Pancreas (tissue), 10 donors: ENCODE results near the gene KASH5. TPM values are rescaled to one million over a fixed set of nuclear protein-coding genes. Genes with fewer than 3 reads are reported as not detected.
A peak's percentile ranks its signal among the peaks of the same experiment; 100 is the strongest.
"Not testable (repeated sequence)": the region's sequence is repeated elsewhere in the genome, so short reads cannot be mapped to it uniquely, and the experiment has no call there.

Source experiments
- ATAC-seq, 4 donors: fragments of 200-7000 bp; cut with Tn5 transposase; one replicate each; pipeline versions ENCODE4 v1.8.0 to v1.9.1; 2020; ENCODE audit warnings: mild to moderate bottlenecking in 4 of 4, moderate library complexity in 4 of 4
- DNase-seq, 6 donors: peaks; one replicate each; pipeline ENCODE4 v3.0.0-alpha.2; 2020
- FAIRE-seq: peaks from 2 replicates; lab custom pipeline; 2012; peaks lifted over from hg19 to GRCh38; lab: Jason Lieb, UNC
- H3K27ac ChIP-seq, 4 donors: fragments of 200-600 bp; sonication (generic); 1 replicate in 3 of 4; 2 replicates in 1 of 4; pipeline versions ENCODE4 v1.5.0 to v1.8.0; 2020
- H3K27me3 ChIP-seq, 4 donors: fragments of 200-600 bp; one replicate each; pipeline ENCODE4 v1.8.0; 2021
- H3K36me3 ChIP-seq, 3 donors: fragments of 200-600 bp; sonication (generic) in 1 of 3; one replicate each; pipeline versions ENCODE4 v1.5.0 to v1.8.0; 2020 to 2021
- H3K4me1 ChIP-seq, 3 donors: fragments of 200-600 bp; one replicate each; pipeline ENCODE4 v1.8.0; 2021
- H3K4me3 ChIP-seq, 4 donors: fragments of 200-600 bp; sonication (generic) in 2 of 4; one replicate each; pipeline versions ENCODE4 v1.5.0 to v1.8.0; 2020 to 2021
- H3K9me3 ChIP-seq, 4 donors: fragments of 200-600 bp; one replicate each; pipeline ENCODE4 v1.8.0; 2021
- WGBS, 2 donors: extraction: QIAGEN DNeasy Blood & Tissue Kit; methylation state at CpG; one replicate each; pipeline ENCODE4 v1.1.7; 2013; 5-methylcytosine and 5-hydroxymethylcytosine counted together
- intact Hi-C, 3 donors: fragments of 100-400 bp; cut with DNase I; formaldehyde crosslinking; loops; one replicate each; pipeline versions ENCODE4 v1.11.1 to v1.14.2; 2022
- polyA plus RNA-seq, 2 donors: library from polyadenylated mRNA; stranded (reverse); fragments of 200-250 nt; gene quantifications; one replicate each; pipeline ENCODE4 v1.2.3, GENCODE V29; 2013
- total RNA-seq, 6 donors: library from RNA; stranded (reverse); fragmentation: NEBNext Ultra II Directional in 4 of 6; extraction: Animal tissue kit (Norgen Biotek cat#: 25700) in 4 of 6; gene quantifications; one replicate each; pipeline versions ENCODE4 v1.2.1 to v1.2.4, GENCODE V29; 2021 to 2023
- TF ChIP-seq, protein P1 (sequence below), 4 donors: fragments of 200-600 bp; sonication (generic) in 3 of 4; IDR thresholded peaks; one replicate each; pipeline versions ENCODE4 v1.5.0 to v1.8.0; 2021; ENCODE audit warnings: antibody characterized with exemption in 4 of 4
- donor health status: healthy with polysubstance abuse.
- donor health status: DM: no; HTN: no; CAD: no; lungs with moderate emphysema.
- donor health status: DM: no; HTN: no; CAD: no.
- donor health status: control.
- donor health status: control.
- donor health status: Bipolar disorder and iron deficiency.
- donor health status: DM: yes; HTN: yes; CAD: no.
- donor health status: DM: no; HTN: no; CAD: no.
- donor health status: DM: no; HTN: no; CAD: no.
- donor health status: DM: yes; HTN: yes; CAD: no.

Gene KASH5
- total and polyA plus RNA-seq, 8 donors: 1.2 to 3.3 (median 2.2) TPM

GRCh38 chr19:49456326-49456725 is 68.3 kb downstream of the KASH5 start:
- FAIRE-seq: no peak

DNA sequence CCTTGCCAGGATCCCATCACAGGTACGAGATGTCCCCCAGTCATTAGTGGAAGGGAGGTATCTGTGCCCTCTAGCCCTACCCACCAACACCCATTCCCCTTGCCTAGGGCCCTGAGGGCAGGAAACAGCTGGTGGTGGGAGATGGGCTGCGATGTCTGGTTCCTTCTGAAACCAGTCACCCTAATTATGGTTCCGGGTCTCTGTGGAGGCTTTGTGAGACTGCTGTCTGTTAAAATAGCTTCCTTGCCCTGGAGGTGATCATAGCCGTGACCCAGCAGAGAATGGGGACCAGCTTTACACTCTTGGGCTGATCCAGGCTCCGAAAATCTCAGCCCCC is 70.5 kb downstream of the KASH5 start:
- peaks cover 0 to 4% (median 0%) of the 10 kb centered on the region in 3 donors for H3K4me1 ChIP-seq
- no peak overlapping the region for H3K4me3 ChIP-seq
- TF ChIP-seq, protein P1, sequence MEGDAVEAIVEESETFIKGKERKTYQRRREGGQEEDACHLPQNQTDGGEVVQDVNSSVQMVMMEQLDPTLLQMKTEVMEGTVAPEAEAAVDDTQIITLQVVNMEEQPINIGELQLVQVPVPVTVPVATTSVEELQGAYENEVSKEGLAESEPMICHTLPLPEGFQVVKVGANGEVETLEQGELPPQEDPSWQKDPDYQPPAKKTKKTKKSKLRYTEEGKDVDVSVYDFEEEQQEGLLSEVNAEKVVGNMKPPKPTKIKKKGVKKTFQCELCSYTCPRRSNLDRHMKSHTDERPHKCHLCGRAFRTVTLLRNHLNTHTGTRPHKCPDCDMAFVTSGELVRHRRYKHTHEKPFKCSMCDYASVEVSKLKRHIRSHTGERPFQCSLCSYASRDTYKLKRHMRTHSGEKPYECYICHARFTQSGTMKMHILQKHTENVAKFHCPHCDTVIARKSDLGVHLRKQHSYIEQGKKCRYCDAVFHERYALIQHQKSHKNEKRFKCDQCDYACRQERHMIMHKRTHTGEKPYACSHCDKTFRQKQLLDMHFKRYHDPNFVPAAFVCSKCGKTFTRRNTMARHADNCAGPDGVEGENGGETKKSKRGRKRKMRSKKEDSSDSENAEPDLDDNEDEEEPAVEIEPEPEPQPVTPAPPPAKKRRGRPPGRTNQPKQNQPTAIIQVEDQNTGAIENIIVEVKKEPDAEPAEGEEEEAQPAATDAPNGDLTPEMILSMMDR (IDR thresholded peaks at IDR 0.05): no peak
- H3K36me3 ChIP-seq: peaks cover 0 to 12% (median 0%) of the 10 kb centered on the region in 3 donors
- H3K27me3 ChIP-seq: no peaks in the 10 kb centered on the region
- H3K9me3 ChIP-seq: no peaks in the 10 kb centered on the region
- ATAC-seq (no peak), FAIRE-seq (no peak), DNase-seq (no peak)
- intact Hi-C loops: no loop called here
- WGBS, 2 donors: 93 to 95% methylated on average over 5 of the region's 5 CpGs
- peak overlapping the region in 1 of 4 donors; percentile 5 for H3K27ac ChIP-seq

More at GRCh38 chr19:49456326-49456725, 68.3 kb downstream of the KASH5 start:
- intact Hi-C loops: no loop called here
- Histone ChIP-seq H3K4me1 (peaks cover 0 to 4% (median 0%) of the 10 kb centered on the region in 3 donors), H3K27me3 (no peaks in the 10 kb centered on the region), H3K36me3 (peaks cover 0 to 12% (median 0%) of the 10 kb centered on the region in 3 donors), H3K9me3 (no peaks in the 10 kb centered on the region), H3K4me3 (no peak overlapping the region), H3K27ac (peak overlapping the region in 1 of 4 donors; percentile 41)
- ATAC-seq (no peak), DNase-seq (no peak)
- 86 to 92% methylated on average over 5 of the region's 5 CpGs for WGBS, 2 donors
- TF ChIP-seq, protein P1 (IDR thresholded peaks at IDR 0.05): no peak

GRCh38 chr19:49459388-49459787 is 71.3 kb downstream of the KASH5 start:
- ATAC-seq (no peak), DNase-seq (no peak), FAIRE-seq (no peak)
- intact Hi-C loops: no loop called here
- Histone ChIP-seq H3K4me3 (no peak overlapping the region), H3K27ac (no peak overlapping the region), H3K4me1 (peaks cover 0 to under 1% (median 0%) of the 10 kb centered on the region in 3 donors), H3K27me3 (no peaks in the 10 kb centered on the region), H3K9me3 (no peaks in the 10 kb centered on the region), H3K36me3 (peaks cover 0 to 12% (median 0%) of the 10 kb centered on the region in 3 donors)
- 91 to 92% methylated on average over 12 of the region's 12 CpGs for WGBS, 2 donors
- TF ChIP-seq, protein P1 (IDR thresholded peaks at IDR 0.05): no peak

DNA sequence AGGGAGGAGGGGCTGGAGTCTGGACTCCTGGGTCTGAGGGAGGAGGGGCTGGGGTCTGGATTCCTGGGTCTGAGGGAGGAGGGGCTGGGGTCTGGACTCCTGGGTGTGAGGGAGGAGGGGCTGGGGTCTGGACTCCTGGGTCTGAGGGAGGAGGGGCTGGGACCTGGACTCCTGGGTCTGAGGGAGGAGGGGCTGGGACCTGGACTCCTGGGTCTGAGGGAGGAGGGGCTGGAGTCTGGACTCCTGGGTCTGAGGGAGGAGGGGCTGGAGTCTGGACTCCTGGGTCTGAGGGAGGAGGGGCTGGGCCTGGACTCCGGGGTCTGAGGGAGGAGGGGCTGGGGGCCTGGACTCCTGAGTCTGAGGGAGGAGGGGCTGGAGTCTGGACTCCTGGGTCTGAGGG is 73.1 kb downstream of the KASH5 start:
- DNase-seq, H3K9me3 ChIP-seq, H3K27ac ChIP-seq, ATAC-seq, intact Hi-C loops, FAIRE-seq, H3K4me3 ChIP-seq, H3K27me3 ChIP-seq, H3K4me1 ChIP-seq: not testable (repeated sequence)
- 0% methylated on average over 1 of the region's 1 CpG; no CpG with 5 or more reads in 1 of the 2 donors for whole genome bisulfite sequencing, 2 donors
- H3K36me3 ChIP-seq: peaks cover 0 to 12% (median 0%) of the 10 kb centered on the region in 3 donors

DNA sequence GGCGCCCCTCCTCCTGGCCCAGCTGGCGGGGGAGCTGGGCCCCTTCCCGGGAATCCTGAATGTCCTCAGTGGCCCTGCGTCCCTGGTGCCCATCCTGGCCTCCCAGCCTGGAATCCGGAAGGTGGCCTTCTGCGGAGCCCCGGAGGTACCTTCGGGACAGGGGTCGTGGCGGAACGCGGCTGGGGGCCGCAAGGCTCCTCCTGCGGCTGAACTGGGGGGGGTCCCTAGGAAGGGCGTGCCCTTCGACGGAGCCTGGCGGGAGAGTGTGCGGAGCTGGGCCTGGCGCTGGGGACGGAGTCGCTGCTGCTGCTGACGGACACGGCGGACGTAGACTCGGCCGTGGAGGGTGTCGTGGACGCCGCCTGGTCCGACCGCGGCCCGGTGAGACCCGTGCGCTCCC is 73.6 kb downstream of the KASH5 start:
- no peaks in the 10 kb centered on the region for H3K9me3 ChIP-seq
- intact Hi-C loops: no loop called here
- no peak for DNase-seq
- 97 to 99% methylated on average over 32 to 37 of the region's 37 CpGs for WGBS, 2 donors
- no peaks in the 10 kb centered on the region for H3K27me3 ChIP-seq
- H3K36me3 ChIP-seq: peaks cover 0 to 12% (median 0%) of the 10 kb centered on the region in 3 donors
- no peak overlapping the region for H3K27ac ChIP-seq
- no peaks in the 10 kb centered on the region for H3K4me1 ChIP-seq
- H3K4me3 ChIP-seq: no peak overlapping the region
- TF ChIP-seq, protein P1 (IDR thresholded peaks at IDR 0.05): no peak
- no peak for FAIRE-seq
- ATAC-seq: no peak
